ENCODE measurements around the gene ELF1. TPM values are rescaled to one million over a fixed set of nuclear protein-coding genes. Genes with fewer than 3 reads are reported as not detected.
"Not testable (repeated sequence)": the region's sequence is repeated elsewhere in the genome, so short reads cannot be mapped to it uniquely, and the experiment has no call there.

Gene ELF1
- total and polyA plus RNA-seq, 2 donors (not counting 3 experiments of a cell fraction or from before 2014, with no cell fraction given), result 31.8 to 61.2 TPM

DNA sequence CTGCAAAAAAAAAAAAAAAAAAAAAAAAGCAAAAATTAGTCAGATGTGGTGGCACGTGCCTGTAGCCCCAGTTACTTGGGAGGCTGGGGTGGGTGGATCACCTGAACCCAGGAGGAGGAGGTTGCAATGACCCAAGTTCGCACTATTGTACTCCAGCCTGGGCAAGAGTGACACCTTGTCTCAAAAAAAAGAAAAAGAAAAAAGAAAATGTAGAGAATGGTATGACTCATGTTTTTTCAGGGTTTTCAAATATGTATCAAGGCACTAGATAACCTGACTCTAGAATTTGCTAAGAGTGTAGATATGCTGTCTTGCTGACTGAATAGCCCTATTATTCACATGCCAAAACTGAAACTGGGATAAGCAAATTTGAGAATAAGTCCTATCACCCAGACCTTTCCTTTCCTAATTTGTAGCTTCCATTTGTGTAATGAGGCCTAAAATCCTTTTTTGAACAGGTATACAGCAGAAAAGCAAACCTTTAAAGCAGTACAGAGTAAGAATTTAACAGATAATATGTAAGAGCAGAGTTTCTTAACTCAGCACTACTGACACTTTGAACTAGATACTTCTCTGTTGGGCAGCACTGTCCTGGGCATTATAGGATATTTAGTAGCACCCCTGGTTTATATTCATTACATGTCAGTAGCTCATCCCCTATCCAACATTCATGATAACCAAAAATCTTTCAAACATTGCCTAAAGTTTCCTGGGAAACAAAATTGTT is 108.6 kb downstream of the ELF1 start:
- Histone ChIP-seq H4K20me1 (replicated peaks; ENCODE audit: control insufficient read depth, extremely low read depth, insufficient read depth, low read length) (no peaks in the 10 kb centered on the region), H2AFZ (ENCODE audit: low read depth, low read length) (no peak overlapping the region), H3K79me2 (ENCODE audit: control insufficient read depth, insufficient read depth, low read length) (no peaks in the 10 kb centered on the region), H3K4me2 (ENCODE audit: insufficient read depth, low read length) (no peak overlapping the region), H3K4me1 (ENCODE audit: control insufficient read depth, extremely low read depth, insufficient read depth, low read length) (no peaks in the 10 kb centered on the region), H3K36me3 (ENCODE audit: control insufficient read depth in 2 of 2, extremely low read depth in 1 of 2, insufficient read depth in 2 of 2, low read length in 2 of 2) (no peaks in the 10 kb centered on the region), H3K9me3 (replicated peaks; ENCODE audit: control insufficient read depth, insufficient read depth, low read length) (no peaks in the 10 kb centered on the region), H3K9me1 (replicated peaks; ENCODE audit: control insufficient read depth, extremely low read depth, insufficient read depth, low read length) (no peaks in the 10 kb centered on the region), H3K27ac (ENCODE audit: insufficient read depth, low read depth, low read length) (no peak overlapping the region), H3K27me3 (ENCODE audit: control insufficient read depth in 2 of 2, insufficient read depth in 2 of 2, low read length in 2 of 2) (no peaks in the 10 kb centered on the region), H3K9ac (replicated peaks; ENCODE audit: extremely low read depth, insufficient read depth, low read length) (no peak overlapping the region), H3K4me3 (replicated peaks in 1 of 3; ENCODE audit: insufficient read depth in 1 of 3, low read depth in 1 of 3, low read length in 3 of 3) (no peak overlapping the region)
- DNase-seq (ENCODE audit: low read depth, low spot score), result no peak
- TF ChIP-seq MYC (IDR thresholded peaks at IDR 0.05; ENCODE audit: low read depth, low read length), result no peak
- TF ChIP-seq FOS (IDR thresholded peaks at IDR 0.05; ENCODE audit: borderline replicate concordance, insufficient read depth, low read length), result peak; percentile 14
- no peak for TF ChIP-seq GATA2 (IDR thresholded peaks at IDR 0.05; ENCODE audit: insufficient read depth, insufficient read length, low read depth, low read length)
- no peak for FAIRE-seq
- ChIA-PET POLR2A (no interaction called here), CTCF (no interaction called here)
- BruUV-seq (replicated peaks), result no TSS peak
- dilution Hi-C loops (cut with MboI; ENCODE audit: extremely low pct_ligation_motif_present, low sequenced_read_pairs), result no loop called here
- intact Hi-C loops (cut with micrococcal nuclease), result no loop called here

DNA sequence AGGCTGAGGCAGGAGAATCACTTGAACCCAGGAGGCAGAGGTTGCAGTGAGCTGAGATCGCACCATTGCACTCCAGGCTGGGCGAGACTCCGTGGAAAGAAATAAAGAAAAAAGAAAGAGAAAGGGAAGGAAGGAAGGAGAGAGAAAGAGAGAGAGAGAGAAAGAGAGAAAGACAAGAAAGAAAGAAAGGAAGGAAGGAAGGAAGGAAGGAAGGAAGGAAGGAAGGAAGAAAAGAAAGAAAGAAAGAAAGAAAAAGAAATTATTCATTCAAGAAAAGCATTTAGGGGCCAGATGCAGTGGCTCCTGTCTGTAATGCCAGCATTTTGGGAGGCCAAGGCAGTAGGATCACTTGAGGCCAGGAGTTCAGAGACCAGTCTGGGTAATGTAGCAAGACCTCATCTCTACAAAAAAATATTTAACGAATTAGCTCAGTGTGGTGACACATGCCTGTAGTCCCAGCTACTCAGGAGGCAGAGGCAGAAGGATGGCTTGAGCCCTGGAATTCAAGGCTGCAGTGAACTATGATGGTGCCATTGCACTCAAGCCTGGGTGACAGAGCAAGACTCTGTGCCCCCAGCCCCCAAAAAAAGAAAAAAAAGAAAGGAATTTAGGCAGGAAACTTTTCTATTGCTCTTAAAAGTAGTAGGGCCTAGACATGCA is 109.4 kb downstream of the ELF1 start:
- H3K36me3 ChIP-seq (ENCODE audit: control insufficient read depth in 2 of 2, extremely low read depth in 1 of 2, insufficient read depth in 2 of 2, low read length in 2 of 2); H4K20me1 ChIP-seq (replicated peaks; ENCODE audit: control insufficient read depth, extremely low read depth, insufficient read depth, low read length); H3K27me3 ChIP-seq (ENCODE audit: control insufficient read depth in 2 of 2, insufficient read depth in 2 of 2, low read length in 2 of 2); dilution Hi-C loops (cut with MboI; ENCODE audit: extremely low pct_ligation_motif_present, low sequenced_read_pairs); H3K4me2 ChIP-seq (ENCODE audit: insufficient read depth, low read length); DNase-seq (ENCODE audit: low read depth, low spot score); FAIRE-seq; H3K9me1 ChIP-seq (replicated peaks; ENCODE audit: control insufficient read depth, extremely low read depth, insufficient read depth, low read length); intact Hi-C loops (cut with micrococcal nuclease); H2AFZ ChIP-seq (ENCODE audit: low read depth, low read length); BruUV-seq (replicated peaks); H3K9ac ChIP-seq (replicated peaks; ENCODE audit: extremely low read depth, insufficient read depth, low read length); H3K27ac ChIP-seq (ENCODE audit: insufficient read depth, low read depth, low read length); H3K79me2 ChIP-seq (ENCODE audit: control insufficient read depth, insufficient read depth, low read length); H3K9me3 ChIP-seq (replicated peaks; ENCODE audit: control insufficient read depth, insufficient read depth, low read length); CTCF ChIA-PET; H3K4me3 ChIP-seq (replicated peaks in 1 of 3; ENCODE audit: insufficient read depth in 1 of 3, low read depth in 1 of 3, low read length in 3 of 3); POLR2A ChIA-PET; H3K4me1 ChIP-seq (ENCODE audit: control insufficient read depth, extremely low read depth, insufficient read depth, low read length): not testable (repeated sequence)
